ENCODE measurements around the gene ACIN1.

GRCh38 chr14:23140371-23140770 lies 45.4 kb upstream of the ACIN1 start:
- TF ChIP-seq POLR2A (IDR thresholded peaks at IDR 0.05; ENCODE audit: low read depth, low read length) (no peak), TAF1 (IDR thresholded peaks at IDR 0.05; ENCODE audit: low read depth, low read length) (no peak)

Measured in GM12891 (cell line).